HG03342 (cell line): ENCODE measurements around the gene DNAAF5.
"Not testable (repeated sequence)": the region's sequence is repeated elsewhere in the genome, so short reads cannot be mapped to it uniquely, and the experiment has no call there.

Experiments used
- ATAC-seq: cut with Tn5 transposase; IDR thresholded peaks from one replicate; pipeline ENCODE4 v1.9.1; 2021; ENCODE audit warnings: mild to moderate bottlenecking, moderate library complexity; ENCODE audit not compliant: unreplicated experiment

Gene DNAAF5

GRCh38 chr7:780081-780480 is 53.6 kb downstream of the DNAAF5 start:
- ATAC-seq: no peak

GRCh38 chr7:780516-780915 is 54.0 kb downstream of the DNAAF5 start:
- no peak for ATAC-seq

GRCh38 chr7:781186-781849 is 54.8 kb downstream of the DNAAF5 start:
- ATAC-seq: no peak

- no peak for ATAC-seq
These were observed 55.5 kb downstream of the DNAAF5 start for GRCh38 chr7:781936-782529.

GRCh38 chr7:782718-783449 is 56.4 kb downstream of the DNAAF5 start:
- no peak for ATAC-seq

- no peak for ATAC-seq
These were observed 57.3 kb downstream of the DNAAF5 start for GRCh38 chr7:783556-784490.

- ATAC-seq: no peak
These were observed 58.5 kb downstream of the DNAAF5 start for GRCh38 chr7:784971-785370.

GRCh38 chr7:785416-785815 is 58.9 kb downstream of the DNAAF5 start:
- ATAC-seq: no peak

GRCh38 chr7:786472-787255 is 60.2 kb downstream of the DNAAF5 start:
- no peak for ATAC-seq

GRCh38 chr7:787332-788240 is 61.1 kb downstream of the DNAAF5 start:
- ATAC-seq: no peak

- ATAC-seq: no peak
These were observed 65.0 kb downstream of the DNAAF5 start for GRCh38 chr7:791519-791918.

GRCh38 chr7:794207-794606 is 67.7 kb downstream of the DNAAF5 start:
- no peak for ATAC-seq

- no peak for ATAC-seq
These were observed 68.3 kb downstream of the DNAAF5 start for GRCh38 chr7:794671-795329.

- ATAC-seq: not testable (repeated sequence)
These were observed 70.1 kb downstream of the DNAAF5 start for GRCh38 chr7:796434-797169.

- ATAC-seq: no peak
These were observed 72.5 kb downstream of the DNAAF5 start for GRCh38 chr7:798921-799470.

- no peak for ATAC-seq
These were observed 74.2 kb downstream of the DNAAF5 start for GRCh38 chr7:800692-801091.

- not testable (repeated sequence) for ATAC-seq
These were observed 74.9 kb downstream of the DNAAF5 start for GRCh38 chr7:801351-801750.

GRCh38 chr7:801940-802381 is 75.5 kb downstream of the DNAAF5 start:
- ATAC-seq: no peak
